SU-DHL-6 (cell line): ENCODE data around the gene ORAI2.

Source experiments
- H2AFZ ChIP-seq: fragments of 200-600 bp; sonication (generic); 2 replicates; pipeline ENCODE4 v1.6.1; 2014; ENCODE audit warnings: low read depth, mild to moderate bottlenecking, moderate library complexity, mixed read lengths, antibody characterized with exemption, low read length; ENCODE audit not compliant: severe bottlenecking
- H3F3A ChIP-seq: fragments of 200-600 bp; shearing (Covaris generic); 2 replicates; pipeline ENCODE4 v1.6.0; 2016; ENCODE audit warnings: antibody characterized with exemption, mild to moderate bottlenecking; ENCODE audit not compliant: insufficient read depth
- H3K27ac ChIP-seq: fragments of 200-600 bp; sonication (generic); 2 replicates; pipeline ENCODE4 v1.5.1; 2016; ENCODE audit warnings: low read depth, mild to moderate bottlenecking, low read length, moderate library complexity, mixed read lengths
- H3K27me3 ChIP-seq: fragments of 200-600 bp; sonication (generic), shearing (Covaris generic); 2 replicates; pipeline ENCODE4 v1.6.0; 2014; ENCODE audit warnings: mild to moderate bottlenecking, low read length
- H3K36me3 ChIP-seq: fragments of 200-600 bp; sonication (generic); 2 replicates; pipeline ENCODE4 v1.6.1; 2014; ENCODE audit warnings: mild to moderate bottlenecking, low read length, mixed read lengths
- H3K4me2 ChIP-seq: fragments of 300-600, 200-600 bp; shearing (Covaris generic), sonication (generic); 2 replicates; pipeline ENCODE4 v1.6.0; 2014; ENCODE audit warnings: low read length, low read depth, mild to moderate bottlenecking; ENCODE audit not compliant: poor library complexity, severe bottlenecking
- H3K4me3 ChIP-seq: fragments of 200-600 bp; sonication (generic); 2 replicates; pipeline ENCODE4 v1.5.1; 2014; ENCODE audit warnings: antibody characterized with exemption, low read length, mild to moderate bottlenecking, mixed read lengths; ENCODE audit not compliant: insufficient read depth, poor library complexity, severe bottlenecking
- H3K79me2 ChIP-seq: fragments of 200-600 bp; sonication (generic); 2 replicates; pipeline ENCODE4 v1.6.1; 2014; ENCODE audit warnings: mild to moderate bottlenecking, low read length, moderate library complexity; ENCODE audit not compliant: insufficient read depth
- H3K9ac ChIP-seq: fragments of 200-600 bp; sonication (generic); 2 replicates; pipeline ENCODE4 v1.7.0; 2014; ENCODE audit warnings: mild to moderate bottlenecking, low read length
- H3K9me2 ChIP-seq: fragments of 200-600 bp; sonication (generic); replicated peaks from 2 replicates; pipeline ENCODE4 v1.6.1; 2014; ENCODE audit warnings: low read length; ENCODE audit not compliant: insufficient read depth
- H3K9me3 ChIP-seq: fragments of 200-600 bp; sonication (generic); 2 replicates; pipeline ENCODE4 v1.6.1; 2014; ENCODE audit warnings: low read length, mixed read lengths; ENCODE audit not compliant: insufficient read depth
- H4K20me1 ChIP-seq: fragments of 200-600 bp; sonication (generic); 2 replicates; pipeline ENCODE4 v1.6.1; 2014; ENCODE audit warnings: low read depth, mild to moderate bottlenecking, antibody characterized with exemption, low read length, moderate library complexity, mixed read lengths
- EZH2phosphoT487 ChIP-seq: fragments of 200-600 bp; sonication (generic), shearing (Covaris generic); conservative IDR thresholded peaks from 2 replicates; pipeline ENCODE4 v1.6.1; 2018; ENCODE audit warnings: mild to moderate bottlenecking, antibody characterized with exemption, low read length, moderate library complexity, mixed read lengths
- TF ChIP-seq, protein P1 (sequence below): fragments of 200-600 bp; sonication (generic); IDR thresholded peaks from one replicate; pipeline ENCODE4 v1.5.1; 2017; ENCODE audit warnings: antibody characterized with exemption, mild to moderate bottlenecking, low read length, moderate library complexity; ENCODE audit not compliant: insufficient read depth, poor library complexity, severe bottlenecking

ORAI2 gene

DNA sequence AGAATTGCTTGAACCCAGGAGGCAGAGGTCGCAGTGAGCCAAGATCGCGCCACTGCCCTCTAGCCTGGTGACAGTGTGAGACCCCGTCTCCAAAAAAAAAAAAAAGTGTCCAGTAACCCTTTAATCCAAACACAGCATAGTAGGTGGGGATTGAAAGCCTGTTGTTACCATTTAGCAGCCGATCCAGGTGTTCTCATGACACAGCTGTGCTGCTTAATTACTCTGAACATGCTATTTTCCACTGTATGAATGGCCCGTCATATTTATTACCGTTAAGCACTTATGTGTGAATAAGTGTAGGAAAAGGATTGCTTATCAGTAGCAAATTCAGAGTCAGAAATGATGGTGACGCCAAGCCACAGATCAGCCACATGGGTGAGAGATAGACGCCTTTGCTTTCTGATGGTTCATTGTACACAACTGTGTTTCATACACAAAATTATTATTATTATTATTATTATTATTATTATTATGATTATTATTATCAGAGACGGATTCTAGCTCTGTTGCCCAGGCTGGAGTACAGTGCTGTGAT, 11.6 kb upstream of the ORAI2 start:
- Histone ChIP-seq H3K9me3 (no peaks in the 10 kb centered on the region), H3K27me3 (no peaks in the 10 kb centered on the region), H3K4me3 (no peak overlapping the region), H3K36me3 (peaks cover 4% of the 10 kb centered on the region; the same call in 1 of the 2 replicates), H2AFZ (no peak overlapping the region), H3K27ac (peak overlapping the region; percentile 78), H3K4me2 (no peak overlapping the region), H3K9me2 (no peaks in the 10 kb centered on the region), H3K9ac (no peak overlapping the region), H3K79me2 (peaks cover 5% of the 10 kb centered on the region; the same call in 1 of the 2 replicates), H3F3A (peaks cover 59% of the 10 kb centered on the region), H4K20me1 (no peaks in the 10 kb centered on the region)
- TF ChIP-seq, protein P1, sequence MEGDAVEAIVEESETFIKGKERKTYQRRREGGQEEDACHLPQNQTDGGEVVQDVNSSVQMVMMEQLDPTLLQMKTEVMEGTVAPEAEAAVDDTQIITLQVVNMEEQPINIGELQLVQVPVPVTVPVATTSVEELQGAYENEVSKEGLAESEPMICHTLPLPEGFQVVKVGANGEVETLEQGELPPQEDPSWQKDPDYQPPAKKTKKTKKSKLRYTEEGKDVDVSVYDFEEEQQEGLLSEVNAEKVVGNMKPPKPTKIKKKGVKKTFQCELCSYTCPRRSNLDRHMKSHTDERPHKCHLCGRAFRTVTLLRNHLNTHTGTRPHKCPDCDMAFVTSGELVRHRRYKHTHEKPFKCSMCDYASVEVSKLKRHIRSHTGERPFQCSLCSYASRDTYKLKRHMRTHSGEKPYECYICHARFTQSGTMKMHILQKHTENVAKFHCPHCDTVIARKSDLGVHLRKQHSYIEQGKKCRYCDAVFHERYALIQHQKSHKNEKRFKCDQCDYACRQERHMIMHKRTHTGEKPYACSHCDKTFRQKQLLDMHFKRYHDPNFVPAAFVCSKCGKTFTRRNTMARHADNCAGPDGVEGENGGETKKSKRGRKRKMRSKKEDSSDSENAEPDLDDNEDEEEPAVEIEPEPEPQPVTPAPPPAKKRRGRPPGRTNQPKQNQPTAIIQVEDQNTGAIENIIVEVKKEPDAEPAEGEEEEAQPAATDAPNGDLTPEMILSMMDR = no peak
- TF ChIP-seq EZH2phosphoT487 = no peak

DNA sequence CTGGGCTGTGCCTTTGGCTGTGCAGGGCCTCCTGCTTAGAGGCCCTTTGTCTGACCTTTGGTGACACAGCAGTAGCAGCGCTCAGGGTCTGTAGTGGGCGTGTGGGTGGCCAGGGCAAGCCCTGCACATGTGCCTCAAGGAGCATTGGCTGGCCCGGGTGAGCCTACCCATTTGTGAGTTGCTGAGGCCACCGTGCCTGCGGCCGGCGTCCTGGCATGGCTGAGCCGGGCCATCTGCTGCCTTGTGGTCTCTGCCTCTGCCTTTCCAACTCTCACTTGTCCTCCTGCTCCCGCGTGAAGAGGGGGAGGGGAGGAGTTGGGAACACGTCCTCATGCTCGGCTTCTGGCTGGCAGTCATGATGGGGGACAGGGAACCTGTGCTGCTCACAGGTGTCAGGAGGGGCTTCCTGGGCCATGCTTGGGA, 9.2 kb upstream of the ORAI2 start:
- Histone ChIP-seq H3K4me3 (no peak overlapping the region), H3K4me2 (peak overlapping the region; percentile 70), H3K27ac (peak overlapping the region; percentile 97), H3K9me3 (no peaks in the 10 kb centered on the region), H3K9me2 (no peaks in the 10 kb centered on the region), H2AFZ (no peak overlapping the region), H3F3A (peaks cover 74% of the 10 kb centered on the region), H4K20me1 (no peaks in the 10 kb centered on the region), H3K9ac (peak overlapping the region; percentile 64), H3K36me3 (peaks cover 4% of the 10 kb centered on the region; the same call in 1 of the 2 replicates), H3K79me2 (no peaks in the 10 kb centered on the region), H3K27me3 (no peaks in the 10 kb centered on the region)
- TF ChIP-seq, protein P1 = no peak
- TF ChIP-seq EZH2phosphoT487 = no peak

DNA sequence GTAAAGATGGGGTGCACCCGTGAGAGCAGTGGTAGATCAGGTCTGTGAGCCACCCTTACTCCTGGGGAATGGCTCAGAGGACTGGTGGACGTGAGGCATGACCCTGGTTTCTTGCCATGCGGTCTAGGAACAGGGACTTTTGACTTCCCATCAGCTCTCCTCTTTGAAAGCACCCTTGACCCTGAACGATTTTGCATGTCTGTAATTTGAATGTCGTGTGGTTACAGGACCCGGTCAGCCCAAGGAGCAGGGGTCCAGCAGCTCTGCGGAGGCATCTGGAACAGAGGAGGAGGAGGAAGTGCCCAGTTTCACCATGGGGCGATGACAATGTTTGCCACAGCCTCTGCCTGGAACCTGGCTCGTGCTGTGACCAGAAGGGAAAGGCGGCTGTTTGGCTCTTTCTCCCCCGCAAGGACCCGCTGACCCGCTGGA, 8.6 kb upstream of the ORAI2 start:
- H3K36me3 ChIP-seq = peaks cover 4% of the 10 kb centered on the region; the same call in 1 of the 2 replicates
- H3K9me2 ChIP-seq = no peaks in the 10 kb centered on the region
- H3K9me3 ChIP-seq = no peaks in the 10 kb centered on the region
- TF ChIP-seq EZH2phosphoT487 = no peak
- TF ChIP-seq, protein P1 = no peak
- H3K27ac ChIP-seq = peak overlapping the region; percentile 97
- H3K4me2 ChIP-seq = peak overlapping the region; percentile 70
- H3K79me2 ChIP-seq = no peaks in the 10 kb centered on the region
- peak overlapping the region; percentile 64 for H3K9ac ChIP-seq
- peak overlapping the region; percentile 27 for H3K4me3 ChIP-seq
- no peak overlapping the region for H2AFZ ChIP-seq
- H3K27me3 ChIP-seq = no peaks in the 10 kb centered on the region
- peaks cover 70% of the 10 kb centered on the region for H3F3A ChIP-seq
- H4K20me1 ChIP-seq = no peaks in the 10 kb centered on the region
